ENCODE measurements around the gene GPR108.
"Not testable (repeated sequence)": the region's sequence is repeated elsewhere in the genome, so short reads cannot be mapped to it uniquely, and the experiment has no call there.

Gene GPR108

DNA sequence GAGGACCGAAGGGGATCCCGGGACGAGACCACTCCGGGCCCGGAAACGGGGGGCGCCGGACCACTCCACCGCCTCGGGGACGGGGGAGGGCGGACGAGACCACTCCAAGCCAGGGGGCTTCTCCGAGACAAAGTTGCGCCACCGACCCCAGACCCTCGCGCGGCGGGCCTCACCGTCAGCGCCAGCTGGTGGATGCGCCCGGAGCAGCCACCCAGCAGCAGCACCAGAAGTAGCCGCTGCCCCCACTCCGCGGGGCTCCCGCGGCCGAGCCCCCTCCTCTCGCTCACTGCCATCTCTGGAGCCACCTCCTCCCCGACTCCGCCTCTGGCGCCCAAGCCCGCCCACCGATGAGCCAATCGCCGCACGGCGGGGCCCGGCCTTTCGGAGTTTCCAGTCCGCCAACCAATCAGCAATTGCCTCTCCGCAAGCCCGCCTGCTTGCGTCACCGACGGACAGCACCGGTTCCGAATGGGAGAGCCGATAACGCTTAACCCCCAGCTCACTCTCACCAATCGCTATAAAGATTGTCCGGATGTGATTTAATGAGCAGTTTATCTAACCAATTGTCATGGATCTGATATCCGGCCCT, at the start of gene GPR108:
Gene GPR108, minus strand, starts transcription at position 297 of the 589 bp plus-strand sequence. Its CDS starts 4 bp downstream, at position 293.
- peak; percentile 99 for DNase-seq (ENCODE audit: low read depth in 2 of 2)

GRCh38 chr19:6779206-6779605, 41.8 kb upstream of the GPR108 start:
- DNase-seq (ENCODE audit: low read depth in 2 of 2): no peak

GRCh38 chr19:6778386-6778785, 41.0 kb upstream of the GPR108 start:
- no peak for DNase-seq (ENCODE audit: low read depth in 2 of 2)

- DNase-seq (ENCODE audit: low read depth in 2 of 2): no peak
These were observed 40.1 kb upstream of the GPR108 start for GRCh38 chr19:6777434-6777833.

GRCh38 chr19:6776999-6777398, 39.6 kb upstream of the GPR108 start:
- DNase-seq (ENCODE audit: low read depth in 2 of 2): no peak

- DNase-seq (ENCODE audit: low read depth in 2 of 2): not testable (repeated sequence)
These were observed 38.7 kb upstream of the GPR108 start for GRCh38 chr19:6776045-6776444.

- no peak for DNase-seq (ENCODE audit: low read depth in 2 of 2)
These were observed 37.7 kb upstream of the GPR108 start for GRCh38 chr19:6774821-6775707.

- peak in 1 of 2 donors; percentile 18 for DNase-seq (ENCODE audit: low read depth in 2 of 2)
These were observed 36.0 kb upstream of the GPR108 start for GRCh38 chr19:6773323-6773931.

- no peak for DNase-seq (ENCODE audit: low read depth in 2 of 2)
These were observed 35.5 kb upstream of the GPR108 start for GRCh38 chr19:6772866-6773322.

DNA sequence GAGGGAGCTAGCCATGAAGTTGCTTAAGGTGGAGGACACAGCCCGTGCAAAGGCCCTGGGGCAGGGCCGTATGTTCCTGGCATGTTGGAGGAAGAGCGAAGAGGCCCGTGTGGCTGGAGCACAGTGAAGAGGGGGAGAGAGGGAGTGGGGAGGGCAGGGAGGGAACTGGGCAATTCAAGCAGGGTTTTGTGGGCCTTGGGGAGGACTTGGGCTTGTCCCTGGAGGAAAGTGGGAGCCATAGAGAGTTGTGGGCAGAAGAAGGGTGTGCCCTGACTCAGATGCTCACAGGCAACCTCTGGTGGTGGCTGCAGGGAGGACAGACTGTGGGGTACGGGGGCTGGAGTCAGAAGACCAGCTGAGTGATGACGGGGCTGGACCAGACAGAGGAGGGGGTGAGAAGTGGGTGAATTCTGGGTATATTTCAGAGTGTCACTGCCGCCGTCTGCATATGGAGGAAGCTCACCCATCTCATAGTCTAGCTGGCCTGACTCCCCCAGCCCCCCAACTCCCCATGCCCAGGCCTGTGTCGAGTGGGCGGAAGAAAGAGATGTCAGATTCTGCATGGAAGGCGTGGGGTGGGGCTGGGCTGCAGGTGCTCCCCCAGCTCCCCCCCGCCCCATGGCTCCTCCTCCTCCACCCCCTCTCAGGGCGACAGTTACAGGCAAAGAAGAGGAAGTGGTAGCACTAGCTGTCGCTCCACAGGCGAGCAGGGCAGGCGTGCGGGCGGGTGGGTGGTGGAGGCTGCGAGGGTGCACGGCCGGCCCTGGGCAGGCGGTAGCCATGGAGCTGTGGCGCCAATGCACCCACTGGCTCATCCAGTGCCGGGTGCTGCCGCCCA, 34.9 kb upstream of the GPR108 start, which contains the start of gene VAV1:
Gene VAV1, plus strand, starts transcription at position 681 of the 838 bp plus-strand sequence. Its CDS starts 100 bp downstream, at position 781.
- peak; percentile 75 to 78 for DNase-seq (ENCODE audit: low read depth in 2 of 2)

- DNase-seq (ENCODE audit: low read depth in 2 of 2): not testable (repeated sequence)
These were observed 34.3 kb upstream of the GPR108 start for GRCh38 chr19:6771648-6772027.

GRCh38 chr19:6769006-6769619, 31.7 kb upstream of the GPR108 start:
- DNase-seq (ENCODE audit: low read depth in 2 of 2): no peak

DNA sequence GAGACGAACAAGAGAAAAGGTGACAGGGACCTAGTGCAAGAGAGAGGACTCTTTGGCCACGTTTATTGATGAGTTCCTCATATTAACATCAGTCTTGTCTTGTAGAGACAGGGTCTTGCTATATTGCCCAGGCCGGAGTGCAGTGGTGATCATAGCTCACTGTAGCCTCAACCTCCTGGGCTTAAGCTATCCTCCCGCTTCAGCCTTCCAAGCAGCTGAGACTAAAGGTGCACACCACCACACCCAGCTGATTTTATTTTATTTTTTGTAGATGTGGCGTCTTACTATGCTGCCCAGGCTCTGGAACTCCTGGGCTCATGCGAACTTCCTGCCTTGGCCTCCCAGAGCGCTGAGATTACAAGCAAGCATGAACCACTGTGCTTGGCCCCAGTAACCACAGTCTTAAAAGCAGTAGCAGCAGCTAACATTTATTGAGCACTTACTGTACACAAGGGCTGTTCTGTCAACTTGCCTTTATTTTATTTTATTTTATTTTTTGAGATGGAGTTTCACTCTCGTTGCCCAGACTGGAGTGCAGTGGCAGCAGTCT, 30.9 kb upstream of the GPR108 start:
- no peak for DNase-seq (ENCODE audit: low read depth in 2 of 2)

DNA sequence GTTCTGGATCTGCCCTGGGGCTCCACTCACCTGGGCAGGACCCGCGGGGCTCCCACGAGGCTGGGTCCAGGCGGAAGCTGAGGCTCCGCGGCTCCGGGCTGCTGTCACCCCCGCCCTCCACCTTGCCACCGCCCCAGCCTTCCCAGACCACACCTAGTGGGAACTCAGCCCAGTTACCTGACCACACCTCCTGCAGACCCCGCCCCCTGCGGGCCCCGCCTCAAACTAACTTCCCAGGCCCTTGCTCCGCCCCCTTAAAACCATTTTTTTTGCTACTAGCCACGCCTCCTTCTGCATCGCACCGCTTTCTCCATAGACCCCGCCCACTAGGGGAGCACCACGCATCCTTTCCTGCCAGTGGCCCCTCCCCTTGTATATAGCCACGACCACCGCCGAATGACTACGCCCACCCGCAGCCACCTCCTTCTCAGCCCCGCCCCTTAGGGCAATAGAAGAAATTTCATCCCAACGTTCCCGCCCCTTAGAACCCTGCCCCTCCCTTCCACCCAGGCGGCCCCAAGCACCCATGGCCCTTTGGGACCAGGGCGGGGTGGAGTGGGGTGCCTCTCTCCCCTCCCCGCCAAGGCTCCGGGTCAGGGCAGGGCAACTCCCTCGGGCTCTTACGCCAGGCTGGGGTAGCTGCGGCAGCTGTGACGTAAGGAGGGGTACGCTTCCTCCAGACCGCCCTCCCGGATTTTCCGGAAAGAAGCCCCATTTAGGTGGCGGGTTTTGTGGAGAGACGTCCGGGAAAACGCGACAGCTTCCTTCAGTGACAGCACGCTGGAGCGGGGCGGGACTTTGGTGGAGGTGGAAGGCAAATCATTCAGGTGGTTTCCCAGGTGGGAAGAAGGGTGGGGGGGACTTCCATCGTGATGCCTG, 30.2 kb upstream of the GPR108 start, which contains the start of gene SH2D3A:
Gene SH2D3A, minus strand, starts transcription at position 79 of the 879 bp plus-strand sequence. CDS start 3,687 bp downstream, outside the sequence.
- DNase-seq (ENCODE audit: low read depth in 2 of 2): peak; percentile 88 to 94

- no peak for DNase-seq (ENCODE audit: low read depth in 2 of 2)
These were observed 29.6 kb upstream of the GPR108 start for GRCh38 chr19:6767081-6767356.

DNA sequence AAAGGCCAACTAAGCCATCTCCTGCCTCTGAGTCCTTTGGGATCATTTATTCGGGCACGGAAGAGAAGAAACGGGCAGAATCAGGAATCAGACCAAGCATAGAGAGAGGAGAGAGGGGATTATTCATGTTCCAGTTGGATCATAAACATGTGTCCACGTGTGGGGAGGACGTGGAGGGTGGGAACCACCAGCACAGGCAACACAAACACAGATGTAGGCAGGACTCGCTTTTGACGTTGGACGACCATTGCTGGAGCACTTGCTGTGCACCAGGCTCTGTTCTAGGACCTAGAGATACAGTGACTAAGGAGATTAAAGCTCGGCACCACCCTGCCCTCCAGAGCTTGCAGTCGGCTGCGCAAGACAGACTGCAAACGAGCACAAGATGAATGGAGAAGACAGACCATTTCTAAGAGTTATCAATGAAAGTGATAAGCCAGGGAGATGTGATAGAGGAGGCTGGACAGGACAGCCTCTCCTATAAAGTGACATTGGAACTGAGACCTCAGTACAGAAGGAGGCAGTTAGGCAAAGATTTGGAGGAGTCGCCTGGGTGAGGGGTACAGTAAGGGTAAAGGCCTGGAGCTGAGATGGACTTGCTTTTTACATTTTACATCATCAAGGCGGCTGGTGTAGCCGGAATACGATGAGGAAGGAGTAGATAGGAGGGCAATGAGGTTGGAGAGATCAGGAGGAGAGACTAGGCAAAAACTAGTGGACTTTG, 29.1 kb upstream of the GPR108 start:
- DNase-seq (ENCODE audit: low read depth in 2 of 2): no peak

DNA sequence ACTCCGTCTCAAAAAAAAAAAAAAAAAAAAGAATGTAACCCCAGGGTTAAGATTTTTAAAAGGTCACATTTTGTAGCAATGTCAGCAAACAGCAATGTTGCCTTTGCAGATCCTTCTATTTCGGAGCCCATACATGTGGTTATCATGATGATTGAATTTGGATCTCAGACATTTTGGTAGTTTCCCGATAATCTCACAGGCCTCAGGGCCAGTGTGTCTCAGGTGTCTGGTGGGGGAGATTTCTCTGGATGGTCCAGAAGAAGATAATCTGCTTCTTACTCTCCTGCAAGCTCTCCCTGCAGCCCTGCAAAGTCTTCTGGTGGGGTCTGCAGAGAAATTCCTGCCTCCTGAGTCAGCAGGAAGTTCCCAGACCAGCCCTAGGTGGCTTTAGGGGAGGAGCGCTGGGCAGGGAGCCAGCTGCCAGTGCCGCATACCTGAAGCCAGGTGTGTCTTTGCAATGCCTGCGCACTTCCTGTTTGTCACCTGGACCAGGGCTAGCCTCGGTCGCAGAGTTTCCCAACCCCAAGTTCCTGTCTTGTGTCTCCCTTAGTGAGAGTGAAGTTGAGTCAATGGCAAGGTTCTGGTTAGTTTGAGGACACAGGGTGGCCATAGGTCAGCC, 28.5 kb upstream of the GPR108 start:
- DNase-seq (ENCODE audit: low read depth in 2 of 2): no peak

GRCh38 chr19:6762253-6762797, 24.9 kb upstream of the GPR108 start:
- DNase-seq (ENCODE audit: low read depth in 2 of 2): not testable (repeated sequence)
